GM23338 (cell line): ENCODE data around the gene SEC23IP. TPM values are rescaled to one million over a fixed set of nuclear protein-coding genes. Genes with fewer than 3 reads are reported as not detected.

Experiments
- ATAC-seq: fragments of 200-7000 bp; cut with Tn5 transposase; 3 replicates; pipeline ENCODE4 v1.9.1; 2020
- DNase-seq: peaks from one replicate; pipeline ENCODE4 v3.0.0-alpha.2; 2015; ENCODE audit warnings: low spot score
- H2AFZ ChIP-seq: fragments of 200-600 bp; sonication (generic); 2 replicates; pipeline ENCODE4 v1.8.0; 2016; ENCODE audit warnings: antibody characterized with exemption, mild to moderate bottlenecking, moderate library complexity
- H3F3A ChIP-seq: fragments of 200-600 bp; sonication (generic); replicated peaks from 2 replicates; pipeline ENCODE4 v1.8.0; 2017; ENCODE audit warnings: antibody characterized with exemption, mixed run types, low read depth
- H3K27ac ChIP-seq: fragments of 200-600 bp; sonication (generic); 2 replicates; pipeline ENCODE4 v1.6.1; 2016; ENCODE audit warnings: low read depth
- H3K27me3 ChIP-seq: fragments of 200-600 bp; sonication (generic); 2 replicates; pipeline ENCODE4 v1.8.0; 2016; ENCODE audit warnings: mild to moderate bottlenecking, mixed run types, moderate library complexity; ENCODE audit not compliant: insufficient read depth
- H3K36me3 ChIP-seq: fragments of 200-600 bp; sonication (generic); 2 replicates; pipeline ENCODE4 v1.8.0; 2016; ENCODE audit warnings: mild to moderate bottlenecking; ENCODE audit not compliant: insufficient read depth
- H3K4me1 ChIP-seq: fragments of 200-600 bp; sonication (generic); 2 replicates; pipeline ENCODE4 v1.8.0; 2016; ENCODE audit warnings: mild to moderate bottlenecking, moderate library complexity; ENCODE audit not compliant: insufficient read depth
- H3K4me2 ChIP-seq: fragments of 200-600 bp; sonication (generic); 2 replicates; pipeline ENCODE4 v1.7.1; 2017; ENCODE audit warnings: mixed run types
- H3K4me3 ChIP-seq: fragments of 200-600 bp; sonication (generic); 2 replicates; pipeline ENCODE4 v1.6.1; 2016; ENCODE audit warnings: mixed run types
- H3K79me2 ChIP-seq: fragments of 200-600 bp; sonication (generic); replicated peaks from 2 replicates; pipeline ENCODE4 v1.8.0; 2017; ENCODE audit warnings: mild to moderate bottlenecking; ENCODE audit not compliant: insufficient read depth
- H3K9me2 ChIP-seq: fragments of 200-600 bp; sonication (generic); 2 replicates; pipeline ENCODE4 v1.8.0; 2017; ENCODE audit not compliant: insufficient read depth
- H4K20me1 ChIP-seq: fragments of 200-600 bp; sonication (generic); replicated peaks from 2 replicates; pipeline ENCODE4 v1.8.0; 2017; ENCODE audit warnings: mild to moderate bottlenecking; ENCODE audit not compliant: insufficient read depth
- H3K27ac Mint-ChIP-seq: 2 replicates; pipeline ENCODE4 v1.8.0; 2020; ENCODE audit warnings: inconsistent platforms, mild to moderate bottlenecking, moderate library complexity, mixed read lengths
- H3K27me3 Mint-ChIP-seq: 3 replicates; pipeline ENCODE4 v1.8.0; 2022; ENCODE audit warnings: low read depth, mild to moderate bottlenecking, moderate library complexity, mixed read lengths, inconsistent platforms; ENCODE audit not compliant: insufficient read depth, poor library complexity
- H3K36me3 Mint-ChIP-seq: 3 replicates; pipeline ENCODE4 v1.8.0; 2021; ENCODE audit warnings: low read depth, mild to moderate bottlenecking, inconsistent platforms, moderate library complexity, mixed read lengths
- H3K4me1 Mint-ChIP-seq: 3 replicates; pipeline ENCODE4 v1.8.0; 2020; ENCODE audit warnings: mild to moderate bottlenecking, inconsistent platforms, mixed read lengths
- H3K4me3 Mint-ChIP-seq: 3 replicates; pipeline ENCODE4 v1.8.0; 2021; ENCODE audit warnings: moderate library complexity, mild to moderate bottlenecking, inconsistent platforms, mixed read lengths
- H3K9me3 Mint-ChIP-seq: 3 replicates; pipeline ENCODE4 v1.8.0; 2020; ENCODE audit warnings: moderate library complexity, mild to moderate bottlenecking, inconsistent platforms, mixed read lengths
- CREB1 ChIP-seq: fragments of 250-450 bp; sonication (Bioruptor Pico); IDR thresholded peaks from 2 replicates; pipeline ENCODE4 v1.5.0; 2020; ENCODE audit warnings: low read depth, mild to moderate bottlenecking, moderate library complexity
- CTCF ChIP-seq, 2 experiments: fragments of 200-600 bp in 1 of 2; sonication (generic) in 1 of 2; conservative IDR thresholded peaks; 2 replicates each; pipeline versions ENCODE4 v1.5.1 to v1.6.1; 2016 to 2017; ENCODE audit warnings: antibody characterized with exemption in 2 of 2, low read depth in 2 of 2, mild to moderate bottlenecking in 2 of 2, moderate library complexity in 1 of 2
- ETS1 ChIP-seq: IDR thresholded peaks from 2 replicates; pipeline ENCODE4 v1.6.1; 2016; ENCODE audit warnings: antibody characterized with exemption
- EZH2phosphoT487 ChIP-seq: fragments of 200-600 bp; sonication (generic); IDR thresholded peaks from one replicate; pipeline ENCODE4 v1.8.1; 2018; ENCODE audit warnings: antibody characterized with exemption; ENCODE audit not compliant: unreplicated experiment
- NANOG ChIP-seq: IDR thresholded peaks from 2 replicates; pipeline ENCODE4 v1.6.1; 2016; ENCODE audit warnings: antibody characterized with exemption, borderline replicate concordance
- POLR2AphosphoS5 ChIP-seq: IDR thresholded peaks from 2 replicates; pipeline ENCODE4 v1.6.1; 2016; ENCODE audit warnings: antibody characterized with exemption, low read depth
- REST ChIP-seq: IDR thresholded peaks from one replicate; pipeline ENCODE4 v1.6.1; 2018; ENCODE audit warnings: antibody characterized with exemption; ENCODE audit not compliant: unreplicated experiment
- polyA plus RNA-seq: library from polyadenylated mRNA; unstranded; fragments of >200 nt; fragmentation: Nextera tagmentation; extraction: Ambion mirVana; gene quantifications from 2 replicates; pipeline ENCODE4 v1.2.1, GENCODE V29; 2016
- total RNA-seq: library from RNA; depleted of rRNA; stranded (reverse); fragments of >200 nt; shearing (Covaris generic); gene quantifications from 2 replicates; pipeline ENCODE4 v1.2.3, GENCODE V29; 2014

Gene SEC23IP
- total and polyA plus RNA-seq, 2 experiments from 2014 or later: 35.2 to 35.6 TPM

GRCh38 chr10:119981826-119982225 is 89.3 kb downstream of the SEC23IP start:
- Histone ChIP-seq H3K4me2 (no peak overlapping the region), H3K27me3 (no peaks in the 10 kb centered on the region), H3F3A (no peaks in the 10 kb centered on the region), H2AFZ (no peak overlapping the region), H4K20me1 (no peaks in the 10 kb centered on the region), H3K9me2 (0 out of 2 replicates have a peak, but pooled peaks cover 3% of the 10 kb centered on the region), H3K79me2 (no peaks in the 10 kb centered on the region), H3K4me1 (peaks cover 8% of the 10 kb centered on the region; the same call in 1 of the 2 replicates), H3K4me3 (no peak overlapping the region), H3K27ac (no peak overlapping the region), H3K36me3 (no peaks in the 10 kb centered on the region)
- Mint-ChIP-seq H3K36me3 (no peaks in the 10 kb centered on the region), H3K27me3 (no peaks in the 10 kb centered on the region), H3K4me1 (peaks cover 7% of the 10 kb centered on the region), H3K9me3 (peaks cover 3% of the 10 kb centered on the region; the same call in 1 of the 3 replicates), H3K4me3 (no peak overlapping the region), H3K27ac (no peak overlapping the region)
- TF ChIP-seq ETS1 (no peak), NANOG (no peak)
- ATAC-seq (no peak), DNase-seq (no peak)

- H3K9me2 ChIP-seq: no peaks in the 10 kb centered on the region; the same call in 1 of the 2 replicates
- no peaks in the 10 kb centered on the region for H3F3A ChIP-seq
- TF ChIP-seq ETS1 (no peak), EZH2phosphoT487 (no peak), POLR2AphosphoS5 (no peak), REST (no peak), CREB1 (CRISPR knock-in tag) (no peak), CTCF (conservative IDR thresholded peaks at IDR 0.05; ENCODE audit: low read depth in 2 of 2) (no peak)
Observed at GRCh38 chr10:119988333-119988732, 95.8 kb downstream of the SEC23IP start.

More at GRCh38 chr10:119988333-119988732, 95.8 kb downstream of the SEC23IP start:
- ATAC-seq (no peak), DNase-seq (no peak)
- Mint-ChIP-seq H3K36me3 (no peaks in the 10 kb centered on the region), H3K4me3 (no peak overlapping the region), H3K27me3 (no peaks in the 10 kb centered on the region), H3K9me3 (peaks cover 3% of the 10 kb centered on the region; the same call in 1 of the 3 replicates), H3K4me1 (no peaks in the 10 kb centered on the region), H3K27ac (no peak overlapping the region)
- Histone ChIP-seq H3K27ac (no peak overlapping the region), H3K4me3 (no peak overlapping the region), H2AFZ (no peak overlapping the region), H3K36me3 (no peaks in the 10 kb centered on the region), H3K79me2 (no peaks in the 10 kb centered on the region), H3K4me1 (no peaks in the 10 kb centered on the region), H3K4me2 (no peak overlapping the region), H4K20me1 (no peaks in the 10 kb centered on the region), H3K27me3 (no peaks in the 10 kb centered on the region)
